ENCODE results near the gene RALB.
A peak's percentile ranks its signal among the peaks of the same experiment; 100 is the strongest.

The RALB gene

DNA sequence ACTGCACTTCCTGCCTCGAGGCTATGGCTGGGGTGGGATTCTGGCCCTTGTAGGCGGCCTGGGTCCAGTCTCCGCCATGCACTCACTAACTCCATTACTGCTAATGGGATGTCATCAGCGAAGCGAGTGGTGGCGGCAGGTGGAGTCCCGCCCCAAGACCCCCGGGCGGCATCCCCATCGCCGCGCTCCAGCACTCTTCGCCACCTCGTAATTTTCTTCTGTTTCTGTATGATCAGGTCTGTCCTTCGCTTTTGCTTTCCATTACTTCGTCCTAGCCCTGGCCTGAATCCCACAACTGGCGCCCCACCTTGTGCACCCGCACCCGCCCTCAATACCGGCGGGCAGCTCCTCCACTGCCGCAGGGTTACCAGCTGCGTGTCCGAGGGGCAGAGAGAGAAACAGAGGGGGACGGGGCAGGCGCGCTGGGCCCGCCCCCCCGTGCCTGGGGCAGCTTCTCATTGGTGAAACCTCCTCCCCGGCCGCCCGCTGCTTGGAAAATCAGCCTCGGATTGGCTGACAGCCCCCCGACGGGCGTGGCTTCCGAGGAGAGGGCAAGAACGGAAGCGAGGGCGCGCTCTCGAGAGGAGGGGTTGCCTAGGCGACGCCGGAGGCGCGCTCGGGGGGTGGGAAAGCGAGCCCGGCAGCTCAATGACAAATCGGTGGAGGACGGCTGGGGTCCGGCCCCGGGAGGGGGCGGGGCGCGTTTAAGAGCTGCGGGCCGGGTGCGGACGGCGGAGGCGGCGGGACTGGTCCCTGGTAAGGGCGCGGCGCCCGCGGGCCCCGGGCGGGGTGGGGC, at the start of gene RALB:
Gene RALB (plus strand): TSS at position 628 of the 796 bp plus-strand sequence. CDS start 25,813 bp downstream, outside the sequence.
- intact Hi-C loops (cut with micrococcal nuclease), result loop anchor here (2.0 to 5.0 kb wide), 3 partner anchors 30 to 76 kb away; partner anchors contain the start of gene TMEM185B
- peaks cover 35% of the 10 kb centered on the region for H3K36me3 Mint-ChIP-seq (ENCODE audit: low read depth)
- peak within 1 kb of the TSS; percentile 100 for H3K4me3 Mint-ChIP-seq
- peak within 1 kb of the TSS; percentile 95 for H3K27ac Mint-ChIP-seq
- H3K27me3 Mint-ChIP-seq, result peaks cover 21% of the 10 kb centered on the region
- H3K9me3 Mint-ChIP-seq, result peaks cover 8% of the 10 kb centered on the region
- H3K4me1 Mint-ChIP-seq (ENCODE audit: low read depth), result peaks cover 50% of the 10 kb centered on the region

DNA sequence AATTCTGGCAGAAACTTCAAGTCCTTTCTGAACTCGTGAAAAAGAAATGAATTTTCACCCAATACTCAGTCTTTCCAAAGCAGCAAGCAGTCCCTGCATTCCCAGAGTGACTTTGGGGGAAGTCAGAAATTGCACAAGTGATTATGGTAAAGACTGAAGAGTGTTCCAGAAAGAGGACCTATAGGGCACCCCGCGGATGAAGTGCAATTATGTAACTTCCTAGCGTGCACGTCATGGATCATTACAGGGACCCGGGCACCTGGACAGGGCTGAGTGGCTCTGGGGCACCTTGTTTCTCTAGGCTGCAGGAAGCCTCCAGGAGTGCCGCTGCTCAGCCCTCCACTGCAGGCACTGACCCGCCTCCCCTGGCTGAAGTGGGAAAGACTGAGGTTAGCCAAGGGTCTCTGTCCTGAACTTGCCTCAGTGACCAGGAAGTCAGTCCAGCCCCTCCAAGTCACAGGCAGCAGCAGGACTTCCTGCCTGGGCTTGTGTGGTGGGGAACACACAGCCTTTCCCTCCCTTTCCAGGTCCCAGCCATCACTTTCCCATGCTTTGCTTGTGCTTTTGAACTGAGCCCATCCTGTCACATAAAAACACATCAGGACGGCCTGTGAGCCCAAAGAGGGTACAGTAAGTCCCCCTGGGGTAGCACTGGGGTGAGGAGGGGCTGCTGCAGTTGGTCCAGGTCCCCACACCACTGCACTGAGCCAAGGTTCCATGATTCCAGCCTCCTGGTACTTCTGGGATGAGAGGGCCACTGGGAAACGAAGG, 49.2 kb upstream of the RALB start:
- Mint-ChIP-seq H3K36me3 (ENCODE audit: low read depth) (no peaks in the 10 kb centered on the region), H3K4me1 (ENCODE audit: low read depth) (peaks cover 27% of the 10 kb centered on the region), H3K4me3 (no peak overlapping the region), H3K27ac (no peak overlapping the region), H3K27me3 (no peaks in the 10 kb centered on the region), H3K9me3 (peaks cover 9% of the 10 kb centered on the region)
- intact Hi-C loops (cut with micrococcal nuclease), result no loop called here

GRCh38 chr2:120204022-120204405, 48.6 kb upstream of the RALB start:
- H3K4me1 Mint-ChIP-seq (ENCODE audit: low read depth), result peaks cover 27% of the 10 kb centered on the region
- no peak overlapping the region for H3K27ac Mint-ChIP-seq
- no peak overlapping the region for H3K4me3 Mint-ChIP-seq
- no peaks in the 10 kb centered on the region for H3K36me3 Mint-ChIP-seq (ENCODE audit: low read depth)
- no peaks in the 10 kb centered on the region for H3K27me3 Mint-ChIP-seq
- peaks cover 3% of the 10 kb centered on the region for H3K9me3 Mint-ChIP-seq
- intact Hi-C loops (cut with micrococcal nuclease), result no loop called here

DNA sequence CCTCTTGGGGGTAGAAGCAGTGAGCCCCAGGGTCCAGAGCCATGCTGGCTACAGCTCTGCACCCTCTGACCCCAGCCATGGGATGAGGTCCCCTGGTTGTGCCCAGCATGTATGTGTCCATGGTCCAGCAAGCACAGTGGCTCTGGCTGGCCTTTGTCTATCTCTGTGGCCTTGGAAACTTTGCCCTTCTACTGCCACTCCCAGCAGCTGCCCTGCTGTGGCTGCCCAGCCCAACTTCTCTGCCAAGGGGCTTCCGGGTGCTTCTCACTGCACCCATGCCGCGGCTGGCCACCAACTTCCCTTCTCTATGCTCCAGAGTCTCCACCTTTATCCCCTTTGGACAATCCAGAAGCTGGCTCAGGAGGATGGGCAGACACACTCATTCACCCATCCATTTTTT, 48.2 kb upstream of the RALB start:
- H3K27ac Mint-ChIP-seq, result no peak overlapping the region
- no peaks in the 10 kb centered on the region for H3K27me3 Mint-ChIP-seq
- no peaks in the 10 kb centered on the region for H3K36me3 Mint-ChIP-seq (ENCODE audit: low read depth)
- H3K9me3 Mint-ChIP-seq, result no peaks in the 10 kb centered on the region
- no peak overlapping the region for H3K4me3 Mint-ChIP-seq
- H3K4me1 Mint-ChIP-seq (ENCODE audit: low read depth), result peaks cover 27% of the 10 kb centered on the region
- intact Hi-C loops (cut with micrococcal nuclease), result no loop called here

DNA sequence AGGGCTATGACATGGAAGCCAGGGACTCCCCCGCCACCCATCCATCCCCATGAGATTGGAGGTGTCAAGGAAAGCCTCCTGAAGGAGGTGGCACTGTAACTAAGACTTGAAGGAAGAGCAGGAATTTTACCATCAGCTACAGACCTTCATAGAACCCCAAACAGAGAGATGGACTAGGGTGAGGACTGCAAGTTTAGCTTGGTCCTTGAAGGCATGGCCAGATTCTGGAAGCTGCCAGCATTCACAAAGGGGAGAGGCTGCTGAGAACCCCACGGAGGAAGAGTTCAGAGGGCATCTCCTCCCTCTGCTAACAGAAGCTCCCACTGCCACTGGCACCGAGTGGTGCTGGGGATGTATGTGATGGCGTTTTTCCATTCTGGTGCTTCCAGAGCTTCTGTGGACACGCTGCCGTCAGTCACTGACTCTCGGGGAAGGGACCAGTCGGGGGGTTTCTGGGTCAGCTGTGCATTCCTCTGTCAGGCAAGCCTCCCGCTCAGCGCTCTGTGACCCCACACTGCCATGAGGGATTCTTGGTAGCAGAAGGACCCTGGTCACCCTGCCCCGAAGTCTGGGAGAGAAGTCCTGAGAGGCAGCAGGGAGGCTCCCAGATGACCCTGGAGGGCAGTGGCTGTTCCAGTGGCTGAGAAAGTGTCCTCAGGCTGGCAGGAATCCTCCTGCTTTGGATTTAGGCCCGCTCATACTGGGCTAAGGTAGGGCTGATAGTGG, 47.5 kb upstream of the RALB start:
- H3K4me1 Mint-ChIP-seq (ENCODE audit: low read depth), result peaks cover 32% of the 10 kb centered on the region
- H3K27me3 Mint-ChIP-seq, result no peaks in the 10 kb centered on the region
- intact Hi-C loops (cut with micrococcal nuclease), result no loop called here
- no peaks in the 10 kb centered on the region for H3K36me3 Mint-ChIP-seq (ENCODE audit: low read depth)
- H3K9me3 Mint-ChIP-seq, result no peaks in the 10 kb centered on the region
- no peak overlapping the region for H3K4me3 Mint-ChIP-seq
- H3K27ac Mint-ChIP-seq, result peak overlapping the region; percentile 13

DNA sequence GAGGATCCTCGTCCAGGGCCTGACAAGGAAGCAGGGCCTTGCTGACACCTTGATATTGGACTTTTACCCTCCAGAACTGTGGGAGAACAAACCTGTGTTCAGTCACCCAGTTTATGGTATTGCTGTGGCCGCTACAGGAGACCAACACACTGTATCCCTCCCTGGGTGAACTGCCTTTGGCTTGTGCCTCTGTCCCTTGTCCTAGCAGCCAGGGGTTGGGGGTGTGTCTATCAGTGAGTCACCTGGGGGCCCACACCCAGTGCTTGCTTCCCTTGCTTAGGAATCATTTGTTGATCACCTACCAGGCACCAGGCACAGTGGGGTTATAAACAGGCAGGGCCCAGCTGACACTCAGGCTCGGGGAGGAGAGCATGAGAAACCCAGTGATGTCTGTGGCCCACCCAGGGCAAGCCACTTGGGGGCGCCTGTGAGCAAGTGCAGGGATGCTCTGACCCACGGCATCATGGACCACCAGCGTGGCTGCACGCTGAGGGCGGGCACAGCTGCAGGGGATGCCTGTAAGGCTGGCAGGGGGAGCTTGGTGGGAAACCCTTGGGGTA, 46.5 kb upstream of the RALB start:
- Mint-ChIP-seq H3K4me1 (ENCODE audit: low read depth) (peaks cover 39% of the 10 kb centered on the region), H3K27ac (peak overlapping the region; percentile 13), H3K9me3 (no peaks in the 10 kb centered on the region), H3K27me3 (no peaks in the 10 kb centered on the region), H3K36me3 (ENCODE audit: low read depth) (no peaks in the 10 kb centered on the region), H3K4me3 (no peak overlapping the region)
- intact Hi-C loops (cut with micrococcal nuclease), result no loop called here

GRCh38 chr2:120208381-120209353, 44.0 kb upstream of the RALB start:
- H3K27ac Mint-ChIP-seq, result no peak overlapping the region
- intact Hi-C loops (cut with micrococcal nuclease), result no loop called here
- H3K4me3 Mint-ChIP-seq, result no peak overlapping the region
- H3K4me1 Mint-ChIP-seq (ENCODE audit: low read depth), result peaks cover 23% of the 10 kb centered on the region
- no peaks in the 10 kb centered on the region for H3K36me3 Mint-ChIP-seq (ENCODE audit: low read depth)
- H3K27me3 Mint-ChIP-seq, result no peaks in the 10 kb centered on the region
- H3K9me3 Mint-ChIP-seq, result no peaks in the 10 kb centered on the region

DNA sequence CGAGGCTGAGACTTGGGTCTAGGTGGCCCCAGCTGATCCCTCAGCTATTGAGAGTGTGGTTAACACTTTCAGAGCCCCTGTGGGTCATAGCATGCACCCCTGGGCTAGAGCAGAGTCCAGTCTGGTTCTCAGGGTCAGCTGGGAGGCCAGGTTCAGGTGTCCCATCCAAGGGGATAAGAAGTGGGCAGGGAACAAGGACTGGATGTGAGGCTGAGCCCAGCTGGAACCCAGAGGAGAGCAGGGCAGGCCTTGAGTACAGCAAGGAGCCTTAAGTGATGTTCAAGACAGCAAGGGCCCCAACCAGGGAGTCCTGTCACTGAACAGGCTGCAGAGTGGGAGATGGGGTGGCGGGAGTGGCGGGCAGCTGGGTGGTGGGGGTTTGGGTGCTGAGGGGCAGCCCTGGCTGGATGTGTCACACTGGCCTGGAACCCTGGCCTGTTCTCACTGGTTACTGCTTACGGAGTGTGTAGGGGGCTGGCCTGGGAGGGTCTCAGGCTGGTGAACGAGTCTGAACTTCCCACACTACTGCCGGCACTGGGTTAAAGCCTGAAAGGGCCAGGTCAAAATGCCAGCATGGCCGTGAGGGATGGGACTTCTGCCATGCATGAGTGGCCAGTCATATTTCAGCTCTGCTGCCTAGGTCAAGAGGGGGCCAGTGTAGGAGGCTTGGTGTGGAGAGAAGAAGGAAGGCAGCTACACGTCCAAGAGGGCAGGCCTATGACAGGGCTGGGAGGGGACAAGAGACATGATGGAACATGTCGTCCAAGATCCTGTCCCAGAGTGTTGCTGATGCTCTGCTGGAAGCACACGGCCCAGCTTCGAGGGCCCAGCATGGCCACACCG, 43.0 kb upstream of the RALB start:
- H3K4me1 Mint-ChIP-seq (ENCODE audit: low read depth), result peaks cover 17% of the 10 kb centered on the region
- H3K27ac Mint-ChIP-seq, result no peak overlapping the region
- no peak overlapping the region for H3K4me3 Mint-ChIP-seq
- no peaks in the 10 kb centered on the region for H3K27me3 Mint-ChIP-seq
- intact Hi-C loops (cut with micrococcal nuclease), result no loop called here
- H3K36me3 Mint-ChIP-seq (ENCODE audit: low read depth), result no peaks in the 10 kb centered on the region
- H3K9me3 Mint-ChIP-seq, result no peaks in the 10 kb centered on the region

GRCh38 chr2:120210270-120210693, 42.4 kb upstream of the RALB start:
- Mint-ChIP-seq H3K9me3 (no peaks in the 10 kb centered on the region), H3K27ac (no peak overlapping the region), H3K27me3 (no peaks in the 10 kb centered on the region), H3K4me1 (ENCODE audit: low read depth) (peaks cover 17% of the 10 kb centered on the region), H3K4me3 (no peak overlapping the region), H3K36me3 (ENCODE audit: low read depth) (no peaks in the 10 kb centered on the region)
- intact Hi-C loops (cut with micrococcal nuclease), result no loop called here

GRCh38 chr2:120218181-120218580, 34.5 kb upstream of the RALB start:
- Mint-ChIP-seq H3K27ac (no peak overlapping the region), H3K27me3 (no peaks in the 10 kb centered on the region), H3K4me1 (ENCODE audit: low read depth) (peaks cover 31% of the 10 kb centered on the region), H3K4me3 (no peak overlapping the region), H3K9me3 (peaks cover 24% of the 10 kb centered on the region), H3K36me3 (ENCODE audit: low read depth) (peaks cover 59% of the 10 kb centered on the region)
- intact Hi-C loops (cut with micrococcal nuclease), result no loop called here

DNA sequence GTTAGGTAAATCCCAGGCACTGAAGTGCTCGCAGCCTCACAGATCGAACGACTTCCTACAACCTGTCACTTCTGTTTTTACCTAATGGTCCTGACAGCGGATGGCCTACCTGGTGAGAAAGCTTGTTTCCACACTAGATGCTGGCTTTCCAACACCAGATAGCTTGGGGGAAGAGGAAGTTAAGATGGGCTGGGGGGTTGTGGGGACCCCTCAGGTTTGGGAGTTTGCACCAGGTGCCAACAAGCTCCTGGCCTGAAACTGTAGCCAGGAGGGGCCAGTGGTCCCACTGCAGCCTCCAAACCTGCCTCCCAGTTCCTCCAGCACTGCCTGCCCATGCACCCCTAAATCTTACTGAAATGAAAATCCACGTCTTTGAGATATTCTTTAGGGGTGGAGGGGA, 33.4 kb upstream of the RALB start:
- Mint-ChIP-seq H3K4me1 (ENCODE audit: low read depth) (peaks cover 41% of the 10 kb centered on the region), H3K9me3 (peaks cover 24% of the 10 kb centered on the region), H3K4me3 (no peak overlapping the region), H3K36me3 (ENCODE audit: low read depth) (peaks cover 65% of the 10 kb centered on the region), H3K27ac (no peak overlapping the region), H3K27me3 (peaks cover 4% of the 10 kb centered on the region)
- intact Hi-C loops (cut with micrococcal nuclease), result no loop called here

DNA sequence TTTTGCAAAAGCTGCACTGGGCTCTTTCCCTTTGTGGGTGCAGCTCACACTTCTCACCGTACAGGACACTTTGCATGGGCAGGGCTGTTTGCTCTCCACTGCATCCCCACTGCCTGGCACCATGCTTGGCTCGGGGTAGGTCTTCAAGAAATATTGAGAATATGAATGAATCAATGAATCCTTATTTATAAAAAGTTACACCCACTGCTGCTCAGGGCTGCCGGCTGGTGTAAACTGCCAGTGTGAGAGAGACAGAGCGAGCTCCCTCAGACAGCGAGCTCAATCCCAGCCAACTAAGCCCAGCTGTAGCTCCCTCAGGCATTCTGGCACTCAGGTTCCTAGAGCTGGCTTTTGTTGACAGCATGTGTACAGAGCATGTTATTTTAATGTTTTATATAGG, 32.9 kb upstream of the RALB start:
- intact Hi-C loops (cut with micrococcal nuclease), result loop anchor here (5.0 kb wide), 1 partner anchor 93 kb away; no protein-coding TSS in a partner anchor
- Mint-ChIP-seq H3K4me1 (ENCODE audit: low read depth) (peaks cover 46% of the 10 kb centered on the region), H3K27ac (no peak overlapping the region), H3K36me3 (ENCODE audit: low read depth) (peaks cover 65% of the 10 kb centered on the region), H3K4me3 (no peak overlapping the region), H3K27me3 (peaks cover 9% of the 10 kb centered on the region), H3K9me3 (peaks cover 24% of the 10 kb centered on the region)

Data from dendritic cell treated with granulocyte-macrophage colony-stimulating factor and Interleukin-4, amounts not matched to agents 40 ng/mL and 50 ng/mL, for 4 days (primary cell).